HEK293T (cell line): ENCODE results near the gene SEZ6L.

Experiments used
- ARNT ChIP-seq: fragments of 450-650 bp; IDR thresholded peaks from 2 replicates; pipeline ENCODE4 v1.6.1; 2017; ENCODE audit warnings: mild to moderate bottlenecking
- CTBP1 ChIP-seq: fragments of 450-650 bp; IDR thresholded peaks from 2 replicates; pipeline ENCODE4 v1.6.1; 2016; ENCODE audit warnings: borderline replicate concordance
- FOXA1 ChIP-seq: fragments of 450-650 bp; IDR thresholded peaks from 2 replicates; pipeline ENCODE4 v1.6.1; 2016; ENCODE audit warnings: mild to moderate bottlenecking
- FOXK2 ChIP-seq: fragments of 450-650 bp; IDR thresholded peaks from 2 replicates; pipeline ENCODE4 v1.6.1; 2016; ENCODE audit warnings: mild to moderate bottlenecking
- FOXM1 ChIP-seq: fragments of 450-650 bp; IDR thresholded peaks from 2 replicates; pipeline ENCODE4 v1.6.1; 2017; ENCODE audit warnings: mild to moderate bottlenecking, borderline replicate concordance
- HDGF ChIP-seq: fragments of 450-650 bp; IDR thresholded peaks from 2 replicates; pipeline ENCODE4 v1.6.1; 2017; ENCODE audit warnings: antibody characterized with exemption, borderline replicate concordance
- L3MBTL2 ChIP-seq: fragments of 450-650 bp; conservative IDR thresholded peaks from 2 replicates; pipeline ENCODE4 v1.6.1; 2016; ENCODE audit warnings: mild to moderate bottlenecking
- LEF1 ChIP-seq: fragments of 450-650 bp; IDR thresholded peaks from 2 replicates; pipeline ENCODE4 v1.6.1; 2017; ENCODE audit warnings: mild to moderate bottlenecking, borderline replicate concordance
- NFRKB ChIP-seq: fragments of 450-650 bp; IDR thresholded peaks from 2 replicates; pipeline ENCODE4 v1.6.1; 2016; ENCODE audit warnings: mild to moderate bottlenecking, moderate library complexity
- SP1 ChIP-seq: fragments of 450-650 bp; IDR thresholded peaks from 2 replicates; pipeline ENCODE4 v1.6.1; 2017
- SUZ12 ChIP-seq: fragments of 450-650 bp; IDR thresholded peaks from 2 replicates; pipeline ENCODE4 v1.6.1; 2016; ENCODE audit warnings: mild to moderate bottlenecking
- ZNF384 ChIP-seq: fragments of 450-650 bp; IDR thresholded peaks from 2 replicates; pipeline ENCODE4 v1.6.1; 2016
- TF ChIP-seq, protein P1 (sequence below): fragments of 450-650 bp; IDR thresholded peaks from 2 replicates; pipeline ENCODE4 v1.6.1; 2016

DNA sequence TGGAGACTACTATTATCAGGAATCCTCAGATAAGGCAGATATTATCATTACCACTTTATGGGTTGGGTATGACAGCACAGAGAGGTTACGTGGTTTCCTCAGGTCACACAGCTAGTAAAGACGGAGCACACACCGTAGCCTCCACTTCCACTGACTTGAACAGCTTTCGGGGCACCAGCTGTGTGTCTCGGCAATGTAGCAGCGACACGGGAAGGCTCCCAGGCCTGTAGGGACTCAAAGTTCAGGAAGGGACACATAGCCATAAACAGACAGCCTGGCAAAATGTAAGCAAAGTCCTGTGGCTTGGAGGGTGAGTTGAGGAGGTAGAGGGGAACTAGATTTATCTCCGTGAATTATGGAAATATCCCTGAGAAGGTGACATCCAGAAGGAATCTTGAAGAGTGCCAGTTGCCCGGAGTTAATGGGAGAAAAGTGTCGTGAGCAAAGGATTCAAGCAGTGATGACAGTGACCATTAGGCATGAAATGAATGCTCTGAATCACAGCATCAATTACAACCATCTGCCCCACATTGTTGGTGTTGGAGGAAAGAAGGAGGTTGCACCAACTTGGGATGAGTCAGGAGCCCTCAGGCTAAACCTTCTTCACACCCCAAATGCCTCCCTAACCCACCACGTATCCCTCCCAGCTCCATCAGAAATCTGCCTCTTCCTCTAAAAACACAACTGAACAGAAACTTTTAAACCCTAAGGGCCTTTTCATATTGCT lies 153.1 kb downstream of the SEZ6L start:
- TF ChIP-seq FOXM1 (no peak), HDGF (no peak), SUZ12 (no peak), ARNT (no peak), FOXA1 (no peak), NFRKB (no peak), FOXK2 (no peak), SP1 (no peak), CTBP1 (no peak), LEF1 (no peak), L3MBTL2 (no peak), ZNF384 (no peak)
- TF ChIP-seq, protein P1, sequence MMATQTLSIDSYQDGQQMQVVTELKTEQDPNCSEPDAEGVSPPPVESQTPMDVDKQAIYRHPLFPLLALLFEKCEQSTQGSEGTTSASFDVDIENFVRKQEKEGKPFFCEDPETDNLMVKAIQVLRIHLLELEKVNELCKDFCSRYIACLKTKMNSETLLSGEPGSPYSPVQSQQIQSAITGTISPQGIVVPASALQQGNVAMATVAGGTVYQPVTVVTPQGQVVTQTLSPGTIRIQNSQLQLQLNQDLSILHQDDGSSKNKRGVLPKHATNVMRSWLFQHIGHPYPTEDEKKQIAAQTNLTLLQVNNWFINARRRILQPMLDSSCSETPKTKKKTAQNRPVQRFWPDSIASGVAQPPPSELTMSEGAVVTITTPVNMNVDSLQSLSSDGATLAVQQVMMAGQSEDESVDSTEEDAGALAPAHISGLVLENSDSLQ, result no peak
